ENCODE measurements around the gene TSPAN14. TPM values are rescaled to one million over a fixed set of nuclear protein-coding genes. Genes with fewer than 3 reads are reported as not detected.

Gene TSPAN14
- total RNA-seq, 2 experiments from 2014 or later = 17.0 to 33.4 TPM

- Histone ChIP-seq H3K36me3 (ENCODE audit: insufficient read depth, low read length) (peaks cover 57% of the 10 kb centered on the region; the same call in 1 of the 2 replicates), H3K79me2 (ENCODE audit: insufficient read depth, low read depth, low read length) (no peaks in the 10 kb centered on the region), H3K4me1 (ENCODE audit: insufficient read depth, low read length, poor library complexity, severe bottlenecking) (no peaks in the 10 kb centered on the region), H3K4me2 (ENCODE audit: low read length) (no peak overlapping the region), H3K9me2 (ENCODE audit: insufficient read depth, low read length) (no peaks in the 10 kb centered on the region), H3K9me3 (ENCODE audit: low read length) (no peaks in the 10 kb centered on the region), H4K20me1 (ENCODE audit: insufficient read depth, low read length) (no peaks in the 10 kb centered on the region), H2AFZ (ENCODE audit: low read length) (no peak overlapping the region), H3K27ac (ENCODE audit: low read depth, low read length, poor library complexity, severe bottlenecking) (no peak overlapping the region), H3K4me3 (ENCODE audit: low read depth, low read length, poor library complexity, severe bottlenecking) (no peak overlapping the region)
- BruUV-seq (replicated peaks) = no TSS peak
- intact Hi-C loops (cut with micrococcal nuclease; ENCODE audit: unreplicated experiment) = no loop called here
- TF ChIP-seq, protein P1, sequence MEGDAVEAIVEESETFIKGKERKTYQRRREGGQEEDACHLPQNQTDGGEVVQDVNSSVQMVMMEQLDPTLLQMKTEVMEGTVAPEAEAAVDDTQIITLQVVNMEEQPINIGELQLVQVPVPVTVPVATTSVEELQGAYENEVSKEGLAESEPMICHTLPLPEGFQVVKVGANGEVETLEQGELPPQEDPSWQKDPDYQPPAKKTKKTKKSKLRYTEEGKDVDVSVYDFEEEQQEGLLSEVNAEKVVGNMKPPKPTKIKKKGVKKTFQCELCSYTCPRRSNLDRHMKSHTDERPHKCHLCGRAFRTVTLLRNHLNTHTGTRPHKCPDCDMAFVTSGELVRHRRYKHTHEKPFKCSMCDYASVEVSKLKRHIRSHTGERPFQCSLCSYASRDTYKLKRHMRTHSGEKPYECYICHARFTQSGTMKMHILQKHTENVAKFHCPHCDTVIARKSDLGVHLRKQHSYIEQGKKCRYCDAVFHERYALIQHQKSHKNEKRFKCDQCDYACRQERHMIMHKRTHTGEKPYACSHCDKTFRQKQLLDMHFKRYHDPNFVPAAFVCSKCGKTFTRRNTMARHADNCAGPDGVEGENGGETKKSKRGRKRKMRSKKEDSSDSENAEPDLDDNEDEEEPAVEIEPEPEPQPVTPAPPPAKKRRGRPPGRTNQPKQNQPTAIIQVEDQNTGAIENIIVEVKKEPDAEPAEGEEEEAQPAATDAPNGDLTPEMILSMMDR (conservative IDR thresholded peaks at IDR 0.05; ENCODE audit: low read length) = no peak
- no peak for TF ChIP-seq EZH2phosphoT487 (IDR thresholded peaks at IDR 0.05; ENCODE audit: borderline replicate concordance, low read depth, low read length)
- POLR2A ChIA-PET = no interaction called here
- no peak for DNase-seq (ENCODE audit: low spot score)
- CTCF ChIA-PET (ENCODE audit: unreplicated experiment) = interaction anchor here (3.5 kb wide), 1 partner anchor 61 kb away, joined by 48 read pairs; no protein-coding TSS in a partner anchor
Measured at GRCh38 chr10:80506836-80507487, 52.9 kb downstream of the TSPAN14 start.

- intact Hi-C loops (cut with micrococcal nuclease; ENCODE audit: unreplicated experiment) = no loop called here
- H4K20me1 ChIP-seq (ENCODE audit: insufficient read depth, low read length) = no peaks in the 10 kb centered on the region
- H3K4me2 ChIP-seq (ENCODE audit: low read length) = no peak overlapping the region
- H3K4me3 ChIP-seq (ENCODE audit: low read depth, low read length, poor library complexity, severe bottlenecking) = no peak overlapping the region
- DNase-seq (ENCODE audit: low spot score) = no peak
- peaks cover 76% of the 10 kb centered on the region for H3K36me3 ChIP-seq (ENCODE audit: insufficient read depth, low read length)
- no peaks in the 10 kb centered on the region for H3K79me2 ChIP-seq (ENCODE audit: insufficient read depth, low read depth, low read length)
- H3K9me2 ChIP-seq (ENCODE audit: insufficient read depth, low read length) = no peaks in the 10 kb centered on the region
- POLR2A ChIA-PET = no interaction called here
- no peak for TF ChIP-seq EZH2phosphoT487 (IDR thresholded peaks at IDR 0.05; ENCODE audit: borderline replicate concordance, low read depth, low read length)
- TF ChIP-seq, protein P1 (conservative IDR thresholded peaks at IDR 0.05; ENCODE audit: low read length) = no peak
- H2AFZ ChIP-seq (ENCODE audit: low read length) = no peak overlapping the region
- BruUV-seq (replicated peaks) = no TSS peak
- CTCF ChIA-PET (ENCODE audit: unreplicated experiment) = no interaction called here
- no peak overlapping the region for H3K27ac ChIP-seq (ENCODE audit: low read depth, low read length, poor library complexity, severe bottlenecking)
- H3K4me1 ChIP-seq (ENCODE audit: insufficient read depth, low read length, poor library complexity, severe bottlenecking) = no peaks in the 10 kb centered on the region
- no peaks in the 10 kb centered on the region for H3K9me3 ChIP-seq (ENCODE audit: low read length)
Measured at GRCh38 chr10:80509108-80509402, 54.9 kb downstream of the TSPAN14 start.

DNA sequence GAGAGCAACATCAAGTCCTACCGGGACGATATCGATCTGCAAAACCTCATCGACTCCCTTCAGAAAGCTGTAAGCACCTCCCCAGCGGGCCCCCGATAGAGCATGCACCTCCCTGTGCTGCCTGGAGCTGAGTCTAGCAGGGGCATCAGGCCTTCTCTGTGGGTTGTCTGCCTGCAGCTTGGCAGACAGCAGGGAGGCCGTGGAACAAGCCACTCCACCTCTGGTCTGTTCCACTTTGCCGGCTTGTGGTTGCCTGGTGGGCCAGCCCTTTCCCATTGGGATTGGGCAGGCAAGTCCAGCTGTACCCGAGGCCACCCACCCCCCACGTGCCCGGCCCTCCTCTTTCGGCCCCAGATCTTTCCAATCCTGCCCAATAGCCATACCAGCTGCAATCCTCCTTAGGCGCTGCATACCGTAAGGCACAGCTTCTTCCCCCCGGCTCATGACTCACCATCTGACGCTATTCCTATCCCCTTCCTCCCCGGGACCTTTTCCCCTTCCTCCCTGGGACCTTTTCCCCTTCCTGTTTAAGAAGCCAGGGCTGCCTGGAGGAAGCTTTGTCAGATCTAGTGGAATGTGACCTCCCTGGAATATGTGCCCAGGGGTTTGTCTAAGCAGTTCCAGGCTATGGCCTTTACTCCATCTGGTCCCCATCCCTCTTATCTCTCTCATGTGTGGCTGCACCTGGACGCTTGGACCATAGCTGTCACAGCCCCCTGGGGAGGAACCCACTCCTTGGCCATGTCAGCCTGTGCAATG is 55.5 kb downstream of the TSPAN14 start:
- BruUV-seq (replicated peaks) = no TSS peak
- H3K27ac ChIP-seq (ENCODE audit: low read depth, low read length, poor library complexity, severe bottlenecking) = no peak overlapping the region
- DNase-seq (ENCODE audit: low spot score) = no peak
- no peak overlapping the region for H3K4me2 ChIP-seq (ENCODE audit: low read length)
- CTCF ChIA-PET (ENCODE audit: unreplicated experiment) = no interaction called here
- no peak for TF ChIP-seq EZH2phosphoT487 (IDR thresholded peaks at IDR 0.05; ENCODE audit: borderline replicate concordance, low read depth, low read length)
- TF ChIP-seq, protein P1 (conservative IDR thresholded peaks at IDR 0.05; ENCODE audit: low read length) = no peak
- POLR2A ChIA-PET = interaction anchor here (0.6 kb wide), 3 partner anchors 9 to 79 kb away, joined by 3 to 4 read pairs (median 3); no protein-coding TSS in a partner anchor
- H3K4me3 ChIP-seq (ENCODE audit: low read depth, low read length, poor library complexity, severe bottlenecking) = no peak overlapping the region
- intact Hi-C loops (cut with micrococcal nuclease; ENCODE audit: unreplicated experiment) = no loop called here
- H3K36me3 ChIP-seq (ENCODE audit: insufficient read depth, low read length) = peaks cover 81% of the 10 kb centered on the region
- no peak overlapping the region for H2AFZ ChIP-seq (ENCODE audit: low read length)
- H3K9me2 ChIP-seq (ENCODE audit: insufficient read depth, low read length) = no peaks in the 10 kb centered on the region
- H4K20me1 ChIP-seq (ENCODE audit: insufficient read depth, low read length) = no peaks in the 10 kb centered on the region
- no peaks in the 10 kb centered on the region for H3K79me2 ChIP-seq (ENCODE audit: insufficient read depth, low read depth, low read length)
- H3K9me3 ChIP-seq (ENCODE audit: low read length) = no peaks in the 10 kb centered on the region
- no peaks in the 10 kb centered on the region for H3K4me1 ChIP-seq (ENCODE audit: insufficient read depth, low read length, poor library complexity, severe bottlenecking)
